Stomach (tissue), 9 donors: Measurements from ENCODE around the gene UQCRC1. TPM values are rescaled to one million over a fixed set of nuclear protein-coding genes. Genes with fewer than 3 reads are reported as not detected.
A peak's percentile ranks its signal among the peaks of the same experiment; 100 is the strongest.

Source experiments
- DNase-seq, 2 donors: peaks; one replicate each; pipeline versions ENCODE4 v3.0.0 to v3.0.0-alpha.2; 2013 to 2019
- H3K27ac ChIP-seq, 5 donors: fragments of 200-600 bp in 4 of 5; sonication (generic) in 4 of 5; one replicate each; pipeline ENCODE4 v1.5.1; 2013 to 2019; ENCODE audit warnings: mild to moderate bottlenecking in 1 of 5, moderate library complexity in 1 of 5
- H3K27me3 ChIP-seq, 3 donors: fragments of 200-600 bp; sonication (generic); one replicate each; pipeline ENCODE4 v1.5.1; 2017 to 2019; ENCODE audit warnings: mixed run types in 1 of 3
- H3K36me3 ChIP-seq, 4 donors: fragments of 200-600 bp; sonication (generic); 1 replicate in 3 of 4; 2 replicates in 1 of 4; pipeline ENCODE4 v1.5.1; 2016 to 2019
- H3K4me1 ChIP-seq, 4 donors: fragments of 200-600 bp; sonication (generic); one replicate each; pipeline ENCODE4 v1.5.1; 2016 to 2019
- H3K4me3 ChIP-seq, 4 donors: fragments of 200-600 bp; sonication (generic) in 3 of 4; one replicate each; pipeline ENCODE4 v1.5.1; 2016 to 2019; ENCODE audit warnings: mild to moderate bottlenecking in 1 of 4
- H3K9me3 ChIP-seq, 4 donors: fragments of 200-600 bp; sonication (generic); one replicate each; pipeline ENCODE4 v1.5.1; 2016 to 2019
- EP300 ChIP-seq: sonication (generic); formaldehyde crosslinking; IDR thresholded peaks from one replicate; pipeline ENCODE4 v1.6.1; 2017; ENCODE audit warnings: antibody characterized with exemption
- POLR2A ChIP-seq, 4 donors: fragments of 450-650 bp; IDR thresholded peaks; one replicate each; pipeline ENCODE4 v1.6.1; 2016; ENCODE audit warnings: antibody characterized with exemption in 4 of 4, control low read depth in 2 of 4, mild to moderate bottlenecking in 1 of 4, moderate library complexity in 1 of 4
- POLR2AphosphoS5 ChIP-seq, 3 donors: sonication (generic); formaldehyde crosslinking; IDR thresholded peaks; one replicate each; pipeline ENCODE4 v1.6.1; 2016; ENCODE audit warnings: antibody characterized with exemption in 3 of 3
- WGBS, 5 donors: extraction: QIAGEN DNeasy Blood & Tissue Kit in 3 of 5; methylation state at CpG; one replicate each; pipeline versions ENCODE4 v1.1.5 to v1.1.7; 2013 to 2018; 5-methylcytosine and 5-hydroxymethylcytosine counted together
- intact Hi-C: fragments of 100-400 bp; cut with DNase I; formaldehyde crosslinking; loops from one replicate; pipeline ENCODE4 v1.15.1; 2023; ENCODE audit warnings: low total_unique reads
- polyA plus RNA-seq, 3 donors: library from polyadenylated mRNA; stranded (reverse); fragments of 200-250 nt; gene quantifications; one replicate each; pipeline ENCODE4 v1.2.3, GENCODE V29; 2013
- total RNA-seq, 5 donors: library from RNA; depleted of rRNA; stranded (reverse); fragments of >200 nt; gene quantifications; one replicate each; pipeline versions ENCODE4 v1.1.0 to v1.2.3, GENCODE V29; 2014 to 2016
- TF ChIP-seq, protein P1 (sequence below), 7 experiments: fragments of 450-650 bp in 4 of 7; fragments of 200-600 bp in 3 of 7; sonication (generic) in 3 of 7; IDR thresholded peaks; one replicate each; pipeline ENCODE4 v1.5.1; 2016 to 2019; ENCODE audit warnings: antibody characterized with exemption in 7 of 7, control low read depth in 2 of 7, mild to moderate bottlenecking in 1 of 7
- donor health status: healthy with polysubstance abuse.
- donor health status: Bipolar disorder and iron deficiency.
- donor health status: healthy.

Gene UQCRC1
- total and polyA plus RNA-seq, 8 donors = 178 to 568 (median 277) TPM

DNA sequence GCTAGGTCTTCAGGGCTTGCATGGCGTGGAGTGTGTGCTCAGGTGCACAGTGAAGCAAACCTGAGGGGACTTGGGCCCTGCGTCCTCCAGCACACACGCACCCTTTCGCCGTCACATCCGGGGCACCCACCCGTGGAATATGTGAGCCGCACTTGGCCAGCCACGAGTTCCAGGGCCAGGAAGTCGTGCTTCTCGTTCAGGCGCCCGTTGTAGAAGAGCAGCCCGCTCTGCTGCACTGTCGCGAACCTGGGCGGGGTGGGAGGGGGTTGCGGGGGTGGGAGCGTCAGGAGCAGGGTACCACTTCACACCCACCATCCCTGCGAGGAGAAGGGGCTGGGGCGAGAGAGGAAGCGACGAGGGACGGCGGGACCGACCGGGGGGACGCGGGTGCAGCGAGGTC is 46.2 kb upstream of the UQCRC1 start:
- H3K4me3 ChIP-seq = peak overlapping the region; percentile 59 to 72 (median 62)
- intact Hi-C loops = no loop called here
- H3K4me1 ChIP-seq = peaks cover 14 to 19% (median 17%) of the 10 kb centered on the region in 4 donors
- peak in 1 of 2 donors; percentile 54 for DNase-seq
- no peaks in the 10 kb centered on the region for H3K36me3 ChIP-seq
- peak overlapping the region; percentile 70 to 84 (median 77) for H3K27ac ChIP-seq
- 14 to 34% (median 15%) methylated on average over 20 to 30 of the region's 30 CpGs for WGBS, 5 donors
- TF ChIP-seq POLR2A (IDR thresholded peaks at IDR 0.05) (no peak), EP300 (no peak), POLR2AphosphoS5 (IDR thresholded peaks at IDR 0.05) (no peak)
- TF ChIP-seq, protein P1, sequence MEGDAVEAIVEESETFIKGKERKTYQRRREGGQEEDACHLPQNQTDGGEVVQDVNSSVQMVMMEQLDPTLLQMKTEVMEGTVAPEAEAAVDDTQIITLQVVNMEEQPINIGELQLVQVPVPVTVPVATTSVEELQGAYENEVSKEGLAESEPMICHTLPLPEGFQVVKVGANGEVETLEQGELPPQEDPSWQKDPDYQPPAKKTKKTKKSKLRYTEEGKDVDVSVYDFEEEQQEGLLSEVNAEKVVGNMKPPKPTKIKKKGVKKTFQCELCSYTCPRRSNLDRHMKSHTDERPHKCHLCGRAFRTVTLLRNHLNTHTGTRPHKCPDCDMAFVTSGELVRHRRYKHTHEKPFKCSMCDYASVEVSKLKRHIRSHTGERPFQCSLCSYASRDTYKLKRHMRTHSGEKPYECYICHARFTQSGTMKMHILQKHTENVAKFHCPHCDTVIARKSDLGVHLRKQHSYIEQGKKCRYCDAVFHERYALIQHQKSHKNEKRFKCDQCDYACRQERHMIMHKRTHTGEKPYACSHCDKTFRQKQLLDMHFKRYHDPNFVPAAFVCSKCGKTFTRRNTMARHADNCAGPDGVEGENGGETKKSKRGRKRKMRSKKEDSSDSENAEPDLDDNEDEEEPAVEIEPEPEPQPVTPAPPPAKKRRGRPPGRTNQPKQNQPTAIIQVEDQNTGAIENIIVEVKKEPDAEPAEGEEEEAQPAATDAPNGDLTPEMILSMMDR (IDR thresholded peaks at IDR 0.05) = no peak
- H3K9me3 ChIP-seq = no peaks in the 10 kb centered on the region
- peaks cover 0 to 33% (median 13%) of the 10 kb centered on the region in 3 donors for H3K27me3 ChIP-seq

DNA sequence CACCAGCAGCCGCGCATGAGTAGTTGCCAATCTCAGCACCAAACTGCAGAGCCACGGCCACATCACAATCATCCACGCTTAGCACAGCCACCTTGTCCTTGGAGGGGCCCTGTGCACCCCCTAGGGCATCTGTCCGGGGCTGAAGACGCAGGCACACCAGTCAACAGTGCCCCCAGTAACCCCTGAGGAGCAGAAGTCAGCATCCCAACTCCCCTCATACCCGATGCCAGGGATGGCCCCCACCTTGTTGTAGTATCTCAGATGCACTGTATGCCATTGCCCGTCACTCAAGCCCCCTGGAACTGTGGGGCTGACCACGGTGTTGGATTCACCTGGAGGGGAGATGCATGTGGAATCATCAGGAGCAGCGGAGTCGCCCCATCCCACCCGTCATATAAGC is 45.6 kb upstream of the UQCRC1 start:
- TF ChIP-seq EP300 = no peak
- TF ChIP-seq, protein P1 (IDR thresholded peaks at IDR 0.05) = no peak
- TF ChIP-seq POLR2A (IDR thresholded peaks at IDR 0.05) = no peak
- TF ChIP-seq POLR2AphosphoS5 (IDR thresholded peaks at IDR 0.05) = no peak
- H3K9me3 ChIP-seq = no peaks in the 10 kb centered on the region
- peaks cover 14 to 19% (median 17%) of the 10 kb centered on the region in 4 donors for H3K4me1 ChIP-seq
- no peaks in the 10 kb centered on the region for H3K36me3 ChIP-seq
- H3K27ac ChIP-seq = no peak overlapping the region
- intact Hi-C loops = no loop called here
- peaks cover 0 to 28% (median 10%) of the 10 kb centered on the region in 3 donors for H3K27me3 ChIP-seq
- no peak for DNase-seq
- WGBS, 5 donors = 93 to 97% (median 96%) methylated on average over 11 to 12 of the region's 12 CpGs
- no peak overlapping the region for H3K4me3 ChIP-seq

DNA sequence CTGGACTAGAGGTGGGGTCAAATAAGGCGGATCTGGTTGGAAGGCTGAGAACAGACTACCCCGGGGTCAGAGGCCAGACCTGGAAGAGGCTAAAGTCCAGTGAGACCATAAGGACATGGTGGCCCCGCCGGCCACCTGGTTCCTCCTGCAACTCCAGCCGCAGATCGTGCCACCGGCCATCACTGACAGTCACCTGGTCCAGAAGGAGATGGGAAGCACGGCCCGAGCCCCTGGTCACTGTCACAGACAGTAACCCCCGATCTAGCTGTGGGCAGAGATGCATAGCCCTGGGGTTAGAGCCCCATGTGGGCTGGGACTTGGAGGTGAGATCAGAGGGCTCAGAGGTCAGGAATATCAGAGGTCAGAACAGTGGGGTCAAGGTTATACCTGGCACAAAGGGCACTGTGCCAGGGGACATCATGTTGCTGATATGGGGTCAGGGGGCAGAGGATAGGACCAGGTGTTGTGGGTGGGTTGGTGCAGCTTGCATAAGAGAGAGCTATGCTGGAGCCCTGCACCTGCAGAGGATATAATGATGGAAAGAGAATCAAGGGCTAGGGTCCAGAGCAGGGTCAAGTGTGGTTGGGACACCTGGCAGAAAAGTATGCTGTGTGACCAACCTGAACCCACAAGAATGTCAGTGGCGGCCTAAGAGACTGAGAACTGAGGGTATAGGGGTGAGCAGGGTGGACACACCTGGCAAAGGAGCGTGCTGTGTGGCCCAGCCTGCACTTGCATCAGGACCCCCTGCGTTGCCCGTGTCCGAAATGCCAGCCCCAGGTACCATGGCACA is 43.7 kb upstream of the UQCRC1 start:
- Histone ChIP-seq H3K27ac (no peak overlapping the region), H3K4me3 (no peak overlapping the region), H3K36me3 (no peaks in the 10 kb centered on the region), H3K27me3 (peaks cover 0 to 14% (median 8%) of the 10 kb centered on the region in 3 donors), H3K9me3 (no peaks in the 10 kb centered on the region), H3K4me1 (peaks cover 14 to 19% (median 17%) of the 10 kb centered on the region in 4 donors)
- no peak for DNase-seq
- intact Hi-C loops = no loop called here
- TF ChIP-seq, protein P1 (IDR thresholded peaks at IDR 0.05) = no peak
- no peak for TF ChIP-seq EP300
- no peak for TF ChIP-seq POLR2A (IDR thresholded peaks at IDR 0.05)
- TF ChIP-seq POLR2AphosphoS5 (IDR thresholded peaks at IDR 0.05) = no peak
- 94 to 97% (median 95%) methylated on average over 11 to 15 of the region's 15 CpGs for WGBS, 5 donors

- Histone ChIP-seq H3K4me1 (peaks cover 14 to 15% (median 14%) of the 10 kb centered on the region in 4 donors), H3K4me3 (no peak overlapping the region), H3K9me3 (no peaks in the 10 kb centered on the region), H3K27ac (no peak overlapping the region), H3K36me3 (no peaks in the 10 kb centered on the region), H3K27me3 (peaks cover 0 to 8% (median 5%) of the 10 kb centered on the region in 3 donors)
- DNase-seq = peak in 1 of 2 donors; percentile 81
- 41 to 55% (median 51%) methylated on average over 6 to 11 of the region's 11 CpGs for WGBS, 5 donors
- intact Hi-C loops = no loop called here
- TF ChIP-seq, protein P1 (IDR thresholded peaks at IDR 0.05) = no peak
- TF ChIP-seq EP300 = no peak
- TF ChIP-seq POLR2A (IDR thresholded peaks at IDR 0.05) = no peak
- no peak for TF ChIP-seq POLR2AphosphoS5 (IDR thresholded peaks at IDR 0.05)
These were observed 42.3 kb upstream of the UQCRC1 start for GRCh38 chr3:48651771-48652170.
